OCI-LY7 (cell line): ENCODE measurements around the gene DENND1B. TPM values are rescaled to one million over a fixed set of nuclear protein-coding genes. Genes with fewer than 3 reads are reported as not detected.

Experiments
- BruUV-seq: library from RNA; stranded (reverse); fragments of 400-500 nt; replicated peaks from 2 replicates; lab custom pipeline; 2021; lab: Mats Ljungman, UMichigan
- CTCF ChIA-PET: fragments of 300-600 bp; sonication (Branson Sonifier 250); formaldehyde crosslinking; loops from one replicate; lab custom pipeline; 2022; ENCODE audit warnings: antibody characterized with exemption; ENCODE audit not compliant: unreplicated experiment; lab: Charles Lee
- POLR2A ChIA-PET: fragments of 300-600 bp; sonication (Branson Sonifier 250); formaldehyde crosslinking; loops from one replicate; lab custom pipeline; 2022; ENCODE audit warnings: antibody characterized with exemption; lab: Charles Lee
- DNase-seq: peaks from one replicate; pipeline ENCODE4 v3.0.0-alpha.2; 2015; ENCODE audit warnings: low spot score
- H2AFZ ChIP-seq: fragments of 200-600 bp; sonication (generic), shearing (Covaris generic); 2 replicates; pipeline ENCODE4 v1.6.1; 2014; ENCODE audit warnings: mild to moderate bottlenecking, antibody characterized with exemption, low read length, moderate library complexity
- H3K27ac ChIP-seq: fragments of 200-600 bp; sonication (generic); 2 replicates; pipeline ENCODE4 v1.5.1; 2014; ENCODE audit warnings: mixed run types, low read depth, mild to moderate bottlenecking, moderate library complexity, low read length, inconsistent platforms; ENCODE audit not compliant: poor library complexity, severe bottlenecking
- H3K36me3 ChIP-seq: fragments of 200-600 bp; sonication (generic); 2 replicates; pipeline ENCODE4 v1.6.1; 2014; ENCODE audit warnings: mild to moderate bottlenecking, antibody characterized with exemption, low read length, moderate library complexity, mixed read lengths; ENCODE audit not compliant: insufficient read depth
- H3K4me1 ChIP-seq: fragments of 200-600 bp; sonication (generic); 2 replicates; pipeline ENCODE4 v1.5.1; 2014; ENCODE audit warnings: mild to moderate bottlenecking, low read length; ENCODE audit not compliant: insufficient read depth, poor library complexity, severe bottlenecking
- H3K4me2 ChIP-seq: fragments of 200-600 bp; sonication (generic); 2 replicates; pipeline ENCODE4 v1.6.1; 2014; ENCODE audit warnings: mild to moderate bottlenecking, low read length
- H3K4me3 ChIP-seq: fragments of 200-600 bp; sonication (generic); 2 replicates; pipeline ENCODE4 v1.5.1; 2014; ENCODE audit warnings: mild to moderate bottlenecking, low read depth, low read length; ENCODE audit not compliant: poor library complexity, severe bottlenecking
- H3K79me2 ChIP-seq: fragments of 200-600 bp; sonication (generic); 2 replicates; pipeline ENCODE4 v1.6.1; 2016; ENCODE audit warnings: low read depth, mild to moderate bottlenecking, low read length, moderate library complexity, mixed read lengths; ENCODE audit not compliant: insufficient read depth
- H3K9me2 ChIP-seq: fragments of 200-600 bp; sonication (generic); 2 replicates; pipeline ENCODE4 v1.6.1; 2016; ENCODE audit warnings: mild to moderate bottlenecking, low read length, mixed read lengths; ENCODE audit not compliant: insufficient read depth
- H3K9me3 ChIP-seq: fragments of 200-600 bp; sonication (generic); 2 replicates; pipeline ENCODE4 v1.6.1; 2014; ENCODE audit warnings: mild to moderate bottlenecking, mixed run types, low read length, mixed read lengths
- H4K20me1 ChIP-seq: fragments of 200-600 bp; sonication (generic); 2 replicates; pipeline ENCODE4 v1.6.1; 2014; ENCODE audit warnings: mild to moderate bottlenecking, antibody characterized with exemption, low read length, moderate library complexity, mixed read lengths; ENCODE audit not compliant: insufficient read depth
- CTCF ChIP-seq: fragments of 200-600 bp; sonication (generic); conservative IDR thresholded peaks from 2 replicates; pipeline ENCODE4 v1.5.1; 2014; ENCODE audit warnings: mild to moderate bottlenecking, antibody characterized with exemption, low read length, moderate library complexity, mixed read lengths
- EZH2phosphoT487 ChIP-seq: fragments of 200-600 bp; sonication (generic); IDR thresholded peaks from 2 replicates; pipeline ENCODE4 v1.6.1; 2018; ENCODE audit warnings: low read depth, borderline replicate concordance, mild to moderate bottlenecking, mixed run types, antibody characterized with exemption, low read length, moderate library complexity, mixed read lengths
- intact Hi-C: fragments of 100-400 bp; cut with micrococcal nuclease; formaldehyde crosslinking; loops from one replicate; pipeline ENCODE4 v1.10.0; 2022; ENCODE audit not compliant: unreplicated experiment
- total RNA-seq, 2 experiments: library from RNA; depleted of rRNA in 1 of 2; stranded (reverse); fragments of >200 nt in 1 of 2; shearing (Covaris generic) in 1 of 2; gene quantifications; 2 replicates each; pipeline ENCODE4 v1.2.3, GENCODE V29; 2014 to 2022

DENND1B gene
- total RNA-seq, 2 experiments from 2014 or later = 17.4 to 43.0 TPM

GRCh38 chr1:197604302-197604701 is 171.0 kb downstream of the DENND1B start:
- intact Hi-C loops = no loop called here
- H3K9me2 ChIP-seq = no peaks in the 10 kb centered on the region
- BruUV-seq = no TSS peak
- H3K36me3 ChIP-seq = no peaks in the 10 kb centered on the region
- H3K9me3 ChIP-seq = no peaks in the 10 kb centered on the region
- H3K4me2 ChIP-seq = no peak overlapping the region
- H2AFZ ChIP-seq = no peak overlapping the region
- TF ChIP-seq EZH2phosphoT487 = no peak
- TF ChIP-seq CTCF = no peak
- H3K79me2 ChIP-seq = no peaks in the 10 kb centered on the region
- no peak overlapping the region for H3K27ac ChIP-seq
- POLR2A ChIA-PET = interaction anchor here (0.5 kb wide), 1 partner anchor 93 kb away, joined by 3 read pairs; no protein-coding TSS in a partner anchor
- DNase-seq = no peak
- H3K4me1 ChIP-seq = no peaks in the 10 kb centered on the region
- H4K20me1 ChIP-seq = no peaks in the 10 kb centered on the region
- H3K4me3 ChIP-seq = no peak overlapping the region
- CTCF ChIA-PET = no interaction called here

- H3K9me3 ChIP-seq = no peaks in the 10 kb centered on the region
- H3K4me1 ChIP-seq = no peaks in the 10 kb centered on the region
- no peak overlapping the region for H3K27ac ChIP-seq
- CTCF ChIA-PET = no interaction called here
- DNase-seq = no peak
- TF ChIP-seq EZH2phosphoT487 (no peak), CTCF (no peak)
- H2AFZ ChIP-seq = no peak overlapping the region
- no peaks in the 10 kb centered on the region for H3K79me2 ChIP-seq
- no peaks in the 10 kb centered on the region for H3K36me3 ChIP-seq
- H4K20me1 ChIP-seq = no peaks in the 10 kb centered on the region
- H3K4me2 ChIP-seq = no peak overlapping the region
- H3K4me3 ChIP-seq = no peak overlapping the region
- BruUV-seq = no TSS peak
- H3K9me2 ChIP-seq = no peaks in the 10 kb centered on the region
- intact Hi-C loops = no loop called here
- POLR2A ChIA-PET = interaction anchor here (0.6 to 1.4 kb wide), 3 partner anchors 10 to 343 kb away, joined by 3 to 4 read pairs (median 3); no protein-coding TSS in a partner anchor
Measured at GRCh38 chr1:197600751-197601150, 174.5 kb downstream of the DENND1B start.

GRCh38 chr1:197599789-197600188 is 175.5 kb downstream of the DENND1B start:
- no peaks in the 10 kb centered on the region for H4K20me1 ChIP-seq
- H3K9me2 ChIP-seq = no peaks in the 10 kb centered on the region
- no peaks in the 10 kb centered on the region for H3K4me1 ChIP-seq
- TF ChIP-seq EZH2phosphoT487 = no peak
- no peak for TF ChIP-seq CTCF
- intact Hi-C loops = no loop called here
- no peak overlapping the region for H3K4me2 ChIP-seq
- H3K4me3 ChIP-seq = no peak overlapping the region
- no peak overlapping the region for H2AFZ ChIP-seq
- DNase-seq = no peak
- no peaks in the 10 kb centered on the region for H3K9me3 ChIP-seq
- no peaks in the 10 kb centered on the region for H3K36me3 ChIP-seq
- ChIA-PET CTCF (no interaction called here), POLR2A (interaction anchor here (0.9 to 1.4 kb wide), 2 partner anchors 9 to 20 kb away, joined by 3 to 4 read pairs; no protein-coding TSS in a partner anchor)
- H3K27ac ChIP-seq = no peak overlapping the region
- no peaks in the 10 kb centered on the region for H3K79me2 ChIP-seq
- BruUV-seq = no TSS peak
